T-helper 17 cell (primary cell): Measurements from ENCODE around the gene MYH14. TPM values are rescaled to one million over a fixed set of nuclear protein-coding genes. Genes with fewer than 3 reads are reported as not detected.
"Not testable (repeated sequence)": the region's sequence is repeated elsewhere in the genome, so short reads cannot be mapped to it uniquely, and the experiment has no call there.

Experiments
- ATAC-seq: fragments of 150-1000 bp; cut with Tn5 transposase; 2 replicates; pipeline ENCODE4 v1.10.0; 2021; ENCODE audit warnings: mild to moderate bottlenecking, moderate library complexity
- DNase-seq, 3 donors: peaks; one replicate each; pipeline versions ENCODE4 v3.0.0 to v3.0.0-alpha.2; 2020 to 2021
- H3K9me3 ChIP-seq: one replicate; pipeline ENCODE4 v1.7.0; 2013; ENCODE audit warnings: low read length, mild to moderate bottlenecking; ENCODE audit not compliant: control insufficient read depth, poor library complexity, severe bottlenecking
- H3K27ac Mint-ChIP-seq: one replicate; pipeline ENCODE4 v1.8.0; 2022; ENCODE audit warnings: mild to moderate bottlenecking, moderate library complexity, mixed read lengths
- H3K27me3 Mint-ChIP-seq: one replicate; pipeline ENCODE4 v1.8.0; 2022; ENCODE audit warnings: mixed read lengths
- H3K36me3 Mint-ChIP-seq: one replicate; pipeline ENCODE4 v1.8.0; 2022; ENCODE audit warnings: low read depth, mixed read lengths
- H3K4me1 Mint-ChIP-seq: one replicate; pipeline ENCODE4 v1.8.0; 2022; ENCODE audit warnings: mild to moderate bottlenecking, mixed read lengths
- H3K4me3 Mint-ChIP-seq: one replicate; pipeline ENCODE4 v1.8.0; 2022; ENCODE audit warnings: mild to moderate bottlenecking, moderate library complexity, mixed read lengths
- total RNA-seq, 4 donors: library from RNA in 2 of 4; stranded (reverse) in 2 of 4; gene quantifications; one replicate each; pipeline ENCODE4 v1.2.3 and lab custom pipeline; 2022 to 2026

The MYH14 gene
- total RNA-seq, 2 donors from 2014 or later, result not detected

DNA sequence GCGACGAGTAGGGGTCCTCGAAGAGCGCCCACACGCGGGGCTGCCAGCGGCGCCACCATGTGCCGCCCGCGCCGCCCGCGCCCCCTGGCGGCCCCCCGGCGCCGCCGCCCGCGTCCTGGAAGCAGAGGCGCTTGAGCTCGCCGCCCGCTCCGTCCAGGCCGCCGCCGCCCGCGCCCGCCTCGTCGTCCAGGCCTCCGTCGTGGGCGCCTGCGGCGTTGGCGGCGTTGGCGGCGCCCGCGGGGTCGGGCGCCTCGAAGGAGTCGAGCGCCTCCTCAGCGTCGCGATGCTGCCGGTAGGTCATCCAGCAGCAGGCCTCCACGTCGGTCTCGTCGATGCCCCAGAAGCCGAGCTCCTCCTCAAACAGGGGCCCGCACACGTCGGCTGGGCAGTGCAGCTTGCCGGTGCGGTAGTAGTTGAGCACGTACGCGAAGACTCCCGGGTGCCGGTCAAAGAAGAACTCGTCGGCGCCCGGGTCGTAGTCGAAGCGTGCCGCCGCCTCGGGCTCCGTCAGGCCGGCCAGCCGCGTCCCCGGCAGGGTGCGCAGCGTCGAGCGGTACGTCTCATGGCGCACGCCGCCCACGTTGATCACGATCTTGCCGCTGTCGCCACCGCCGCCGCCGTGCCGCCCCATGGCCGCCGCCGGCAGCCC is 124.9 kb downstream of the MYH14 start:
- H3K9me3 ChIP-seq, result no peaks in the 10 kb centered on the region
- peaks cover 37% of the 10 kb centered on the region for H3K4me1 Mint-ChIP-seq
- peaks cover 3% of the 10 kb centered on the region for H3K36me3 Mint-ChIP-seq
- no peak overlapping the region for H3K4me3 Mint-ChIP-seq
- DNase-seq (no peak), ATAC-seq (no peak)
- H3K27ac Mint-ChIP-seq, result no peak overlapping the region
- H3K27me3 Mint-ChIP-seq, result peaks cover 5% of the 10 kb centered on the region

DNA sequence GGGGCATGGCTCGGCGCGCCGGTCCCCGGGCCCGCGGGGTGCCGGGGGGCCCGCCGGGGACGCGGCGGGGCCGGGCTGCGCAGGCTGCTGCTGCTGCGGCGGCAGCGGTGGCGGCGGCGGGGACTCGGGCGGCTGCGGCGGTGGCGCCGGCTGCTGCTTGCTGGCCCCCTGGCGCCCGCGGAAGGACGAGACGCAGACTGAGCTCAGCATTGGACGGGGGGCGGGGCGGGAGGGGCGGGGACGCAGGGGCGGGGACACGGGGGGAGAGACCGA is 125.4 kb downstream of the MYH14 start:
- Mint-ChIP-seq H3K4me1 (peaks cover 42% of the 10 kb centered on the region), H3K36me3 (peaks cover 3% of the 10 kb centered on the region), H3K4me3 (peak overlapping the region; percentile 62), H3K27ac (no peak overlapping the region), H3K27me3 (peaks cover 5% of the 10 kb centered on the region)
- H3K9me3 ChIP-seq, result no peaks in the 10 kb centered on the region
- ATAC-seq (no peak), DNase-seq (no peak)

DNA sequence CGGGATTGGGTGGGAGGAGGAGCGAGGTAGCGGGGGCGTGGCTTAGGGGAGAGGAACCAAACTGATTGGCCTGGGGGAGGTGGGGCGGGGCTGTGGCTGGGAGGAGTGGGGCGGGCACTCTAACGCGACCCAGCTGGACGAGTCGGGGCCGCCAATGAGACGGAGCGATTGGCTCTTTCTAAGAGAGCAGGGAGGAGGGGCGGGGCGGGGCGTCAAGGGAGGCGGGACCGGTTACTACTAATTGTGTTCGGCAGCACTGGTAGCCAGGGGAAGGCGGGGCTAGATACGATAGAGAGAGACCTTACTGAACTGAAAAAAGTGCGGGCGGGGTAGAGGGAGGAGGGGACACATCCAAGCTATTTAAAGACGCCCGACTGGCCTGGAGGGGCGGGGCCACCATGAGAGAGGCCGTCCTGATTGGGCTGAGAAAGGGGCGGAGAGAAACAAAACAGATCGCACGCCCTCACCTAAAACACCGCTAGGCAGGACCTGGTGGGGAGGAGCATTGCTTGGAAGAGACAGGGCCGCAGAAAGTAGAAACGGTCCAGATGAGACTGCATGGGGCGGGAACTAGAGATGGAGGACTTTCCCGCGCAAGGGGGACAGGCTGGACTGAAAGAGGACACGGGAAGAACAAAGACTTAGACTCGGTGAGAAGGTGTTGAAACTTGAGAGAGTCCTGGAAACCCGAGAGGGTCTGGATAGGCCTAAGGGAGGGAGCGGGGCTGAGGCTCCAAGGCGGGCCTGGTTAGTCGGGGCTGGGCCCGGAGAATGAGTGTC is 125.9 kb downstream of the MYH14 start, which contains the start of gene KCNC3:
Gene KCNC3 (minus strand): TSS at position 232 of the 780 bp plus-strand sequence. CDS start 295 bp downstream, outside the sequence.
- Mint-ChIP-seq H3K4me3 (peak within 1 kb of the TSS; percentile 71), H3K36me3 (peaks cover 3% of the 10 kb centered on the region), H3K27me3 (peaks cover 5% of the 10 kb centered on the region), H3K4me1 (peaks cover 43% of the 10 kb centered on the region), H3K27ac (peak within 1 kb of the TSS; percentile 48)
- DNase-seq (peak; percentile 77 to 96 (median 87)), ATAC-seq (peak; percentile 71)
- no peaks in the 10 kb centered on the region for H3K9me3 ChIP-seq

DNA sequence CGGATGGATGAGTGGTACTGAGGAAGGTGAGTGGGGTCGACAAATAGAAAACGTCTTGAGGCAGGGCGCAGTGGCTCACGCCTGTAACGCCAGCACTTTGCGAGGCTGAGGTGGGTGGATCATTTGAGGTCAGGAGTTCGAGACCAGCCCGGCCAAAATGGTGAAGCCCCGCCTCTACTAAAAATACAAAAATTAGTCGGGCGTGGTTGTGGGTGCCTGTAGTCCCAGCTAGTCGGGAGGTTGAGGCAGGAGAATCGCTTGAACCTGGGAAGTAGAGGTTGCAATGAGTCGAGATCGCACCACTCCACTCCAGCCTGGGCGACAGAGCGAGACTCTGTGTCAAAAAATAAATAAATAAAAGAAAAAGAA is 126.5 kb downstream of the MYH14 start:
- Mint-ChIP-seq H3K4me1 (peaks cover 45% of the 10 kb centered on the region), H3K4me3 (peak overlapping the region; percentile 62)
- not testable (repeated sequence) for ATAC-seq, H3K27me3 Mint-ChIP-seq, H3K27ac Mint-ChIP-seq, DNase-seq, H3K36me3 Mint-ChIP-seq, H3K9me3 ChIP-seq

DNA sequence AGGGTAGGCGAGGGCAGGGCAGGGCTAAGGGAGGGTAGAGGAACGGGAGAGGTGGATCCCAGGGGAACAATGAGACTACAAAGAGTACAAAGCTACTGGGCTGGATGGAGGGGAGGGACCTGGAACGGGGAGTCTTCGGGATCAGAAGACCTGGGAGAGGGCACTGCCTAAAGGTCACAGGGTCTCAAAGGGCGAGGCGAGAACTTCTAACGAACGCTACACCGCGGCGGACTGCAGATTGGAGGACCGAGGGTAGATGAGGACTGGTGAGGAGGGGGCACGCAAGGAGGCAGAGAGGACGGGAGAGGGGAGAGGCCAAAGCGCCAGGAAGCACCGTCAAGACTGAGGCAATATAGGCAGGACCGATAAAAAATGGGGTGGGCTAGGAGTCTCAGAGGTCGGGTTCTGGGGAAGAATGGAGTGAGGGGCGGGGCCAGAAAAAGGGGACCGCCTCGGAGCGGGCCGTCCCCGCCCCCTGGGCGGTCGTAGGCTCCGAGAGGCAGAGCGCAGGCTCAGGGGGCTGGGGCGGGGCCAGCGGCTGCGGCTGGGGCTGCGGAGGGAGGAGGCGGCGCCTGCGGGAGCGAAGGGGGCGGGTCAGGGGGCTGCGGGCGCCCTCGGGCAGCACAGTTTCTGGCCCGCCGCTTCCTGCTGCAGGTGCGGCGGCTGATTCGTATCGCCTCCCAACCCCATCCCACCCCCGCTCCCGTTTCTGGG is 127.1 kb downstream of the MYH14 start:
- H3K9me3 ChIP-seq, result no peaks in the 10 kb centered on the region
- H3K27me3 Mint-ChIP-seq, result peaks cover 7% of the 10 kb centered on the region
- H3K4me1 Mint-ChIP-seq, result peaks cover 46% of the 10 kb centered on the region
- ATAC-seq, result peak; percentile 47
- peak; percentile 69 to 85 (median 78) for DNase-seq
- peak overlapping the region; percentile 71 for H3K4me3 Mint-ChIP-seq
- H3K27ac Mint-ChIP-seq, result peak overlapping the region; percentile 48
- peaks cover 5% of the 10 kb centered on the region for H3K36me3 Mint-ChIP-seq

DNA sequence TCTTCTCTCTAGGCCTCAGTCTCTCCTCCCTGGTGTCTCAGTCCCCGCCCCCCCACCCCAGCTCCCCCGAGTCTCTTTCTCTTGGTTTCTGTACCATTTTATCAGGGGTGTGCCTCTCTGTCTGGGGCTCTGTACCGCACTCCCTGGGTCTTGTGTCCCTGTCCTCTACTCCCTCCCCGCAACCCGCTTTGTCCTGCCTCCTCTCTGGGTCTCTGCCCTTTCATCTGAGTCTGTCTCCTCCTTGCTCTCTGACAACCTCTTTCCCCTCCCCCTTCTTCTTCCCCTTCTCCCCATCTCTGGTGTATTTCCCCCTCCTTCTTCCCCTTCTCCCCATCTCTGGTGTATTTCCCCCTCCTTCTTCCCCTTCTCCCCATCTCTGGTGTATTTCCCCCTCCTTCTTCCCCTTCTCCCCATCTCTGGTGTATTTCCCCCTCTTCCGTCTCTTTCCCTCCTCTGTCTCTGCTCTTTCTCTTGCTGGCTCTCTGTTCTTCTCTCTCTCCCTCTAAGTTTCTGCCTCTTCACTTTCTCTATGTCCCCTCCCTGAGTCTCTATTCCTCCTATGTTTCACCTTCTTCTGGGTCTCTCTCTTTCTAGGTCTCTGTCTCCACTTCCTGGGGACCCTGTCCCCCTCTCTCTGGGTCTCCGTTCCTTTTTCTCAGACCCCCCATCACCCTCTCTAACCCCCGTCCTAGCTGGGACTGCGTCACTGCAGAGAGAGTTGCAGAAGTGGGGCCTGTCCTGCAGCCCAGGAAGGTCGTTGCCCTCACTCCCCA is 128.0 kb downstream of the MYH14 start:
- H3K36me3 Mint-ChIP-seq, result peaks cover 5% of the 10 kb centered on the region
- DNase-seq, result no peak

DNA sequence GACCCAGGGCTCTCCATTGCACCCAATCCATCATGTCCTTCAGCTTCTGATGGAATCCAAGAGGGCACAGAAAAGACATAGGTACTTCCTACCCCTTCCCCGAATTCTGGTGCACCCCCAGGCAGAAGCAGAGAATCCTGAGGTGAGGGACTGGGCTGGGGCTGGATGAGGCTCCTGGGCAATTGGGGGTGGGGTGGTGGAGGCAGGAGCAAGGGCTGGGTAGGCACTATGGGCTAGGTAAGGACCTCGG is 128.5 kb downstream of the MYH14 start:
- Mint-ChIP-seq H3K27me3 (peaks cover 11% of the 10 kb centered on the region), H3K4me3 (no peak overlapping the region), H3K36me3 (peaks cover 5% of the 10 kb centered on the region), H3K27ac (peak overlapping the region; percentile 14), H3K4me1 (peaks cover 41% of the 10 kb centered on the region)
- DNase-seq, result no peak
- ATAC-seq, result no peak
- no peaks in the 10 kb centered on the region for H3K9me3 ChIP-seq

More for the DNA sequence above, 128.0 kb downstream of the MYH14 start:
- Mint-ChIP-seq H3K27ac (peak overlapping the region; percentile 14), H3K4me3 (peak overlapping the region; percentile 69), H3K27me3 (peaks cover 11% of the 10 kb centered on the region), H3K4me1 (peaks cover 46% of the 10 kb centered on the region)
- no peaks in the 10 kb centered on the region for H3K9me3 ChIP-seq
- ATAC-seq, result no peak

DNA sequence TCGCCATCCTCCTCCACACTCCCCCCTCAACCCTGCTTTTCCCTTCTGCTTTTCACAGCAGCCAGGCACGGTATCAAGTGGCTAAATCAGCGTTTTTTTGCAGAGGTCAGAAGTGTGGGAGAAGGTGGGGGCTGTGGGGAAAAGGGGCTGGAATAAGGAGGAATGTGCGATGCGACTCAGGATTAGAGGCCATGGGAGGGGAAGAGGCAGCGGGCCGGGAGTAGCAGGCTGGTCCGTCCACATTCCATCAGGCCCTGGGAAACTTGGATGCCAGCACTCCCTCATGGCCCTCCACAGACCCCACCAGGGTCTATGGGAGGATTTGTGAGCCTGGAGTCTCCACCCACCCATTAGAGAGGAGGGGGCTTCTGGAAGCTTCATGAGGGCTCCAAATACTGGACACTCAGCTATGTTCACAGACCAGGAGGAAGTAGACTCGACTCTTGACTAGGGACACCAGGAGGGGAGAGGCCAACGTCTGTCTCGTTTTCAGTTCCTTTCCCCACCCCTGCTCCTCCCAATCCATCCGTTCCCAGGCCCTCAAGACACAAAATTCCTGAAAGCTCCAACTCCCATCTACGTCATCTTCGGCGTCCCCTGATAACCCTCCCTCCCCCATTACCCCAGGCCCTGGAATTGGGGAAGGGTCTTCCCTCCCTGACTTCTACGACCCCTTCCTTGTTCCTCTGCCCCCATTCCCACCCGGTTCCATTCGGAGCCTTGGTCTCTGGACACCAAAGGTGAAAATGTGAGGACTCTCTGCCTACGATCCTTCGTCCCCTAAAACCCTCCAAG is 129.0 kb downstream of the MYH14 start:
- peak overlapping the region; percentile 14 for H3K27ac Mint-ChIP-seq
- no peak for DNase-seq
- no peaks in the 10 kb centered on the region for H3K9me3 ChIP-seq
- peaks cover 16% of the 10 kb centered on the region for H3K27me3 Mint-ChIP-seq
- peak overlapping the region; percentile 66 for H3K4me3 Mint-ChIP-seq
- H3K36me3 Mint-ChIP-seq, result peaks cover 8% of the 10 kb centered on the region
- no peak for ATAC-seq
- H3K4me1 Mint-ChIP-seq, result peaks cover 39% of the 10 kb centered on the region

DNA sequence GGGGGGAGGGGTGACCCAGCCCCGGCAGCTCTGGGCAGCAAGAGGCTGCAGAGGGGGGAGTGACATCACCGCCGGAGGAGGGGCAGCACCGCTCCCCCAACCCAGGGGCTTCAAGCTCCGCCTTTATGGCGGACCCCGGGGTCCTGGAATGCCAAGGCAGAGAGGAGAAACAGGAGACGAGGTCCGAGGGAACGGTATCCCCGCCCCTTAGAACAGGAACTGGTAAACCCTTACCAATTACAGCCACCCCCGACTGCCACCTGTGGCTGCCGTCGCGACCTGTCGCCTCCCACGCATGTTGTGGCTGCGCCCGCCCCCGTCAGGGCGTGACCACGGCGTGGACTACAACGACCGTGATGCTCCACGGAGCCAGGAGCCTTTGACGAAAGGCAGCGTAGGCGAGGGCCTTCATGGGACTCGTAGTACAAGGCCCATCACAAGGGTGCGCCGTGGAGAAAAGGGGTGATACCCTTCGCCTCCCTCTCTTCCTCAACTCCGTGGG is 129.9 kb downstream of the MYH14 start:
- DNase-seq (peak; percentile 78 to 86 (median 78)), ATAC-seq (peak; percentile 74)
- Mint-ChIP-seq H3K4me3 (peak overlapping the region; percentile 88), H3K27me3 (peaks cover 17% of the 10 kb centered on the region), H3K27ac (peak overlapping the region; percentile 83), H3K36me3 (peaks cover 8% of the 10 kb centered on the region), H3K4me1 (peaks cover 34% of the 10 kb centered on the region)
- no peaks in the 10 kb centered on the region for H3K9me3 ChIP-seq

DNA sequence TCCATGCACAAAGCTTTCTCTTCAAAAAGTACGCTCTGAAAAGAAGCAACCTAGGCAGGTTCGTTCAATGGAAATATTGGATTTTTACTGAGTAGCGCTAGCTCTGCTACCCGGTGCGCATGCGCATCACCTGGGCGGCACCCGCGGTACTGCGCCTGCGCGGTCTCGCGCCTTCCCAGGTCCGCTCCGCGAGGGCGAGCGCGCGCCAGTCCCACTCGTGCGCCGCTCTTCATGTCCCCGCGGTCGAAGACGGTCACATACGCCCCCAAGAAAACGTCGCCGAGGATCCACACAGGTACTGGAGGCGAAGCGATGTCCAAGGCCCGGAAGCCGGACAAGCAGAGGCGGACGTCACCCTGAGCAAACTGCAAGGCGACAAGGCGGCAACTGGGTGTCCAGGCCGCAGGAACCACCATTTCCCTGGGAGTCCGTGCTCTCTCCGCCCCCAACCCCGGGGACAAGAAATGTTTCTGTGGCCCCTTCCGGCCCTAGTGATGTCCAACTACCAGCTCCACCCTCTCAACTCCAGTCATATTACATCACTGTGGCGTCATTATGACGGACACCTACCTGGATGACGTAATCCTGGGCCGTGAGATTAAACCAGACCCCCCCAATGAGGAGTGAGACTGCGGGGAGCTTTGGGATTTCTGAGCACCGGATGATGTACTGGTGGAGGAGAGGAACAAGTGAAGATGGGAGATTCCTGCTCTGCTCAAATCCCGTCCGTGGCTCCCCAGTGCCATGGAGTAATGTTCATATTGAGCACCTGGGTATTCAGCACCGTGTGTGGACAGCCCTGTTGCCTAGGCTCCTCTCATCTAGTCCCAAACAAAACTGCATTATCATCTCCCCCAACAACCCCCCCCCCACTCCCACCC is 130.6 kb downstream of the MYH14 start:
- H3K4me3 Mint-ChIP-seq, result peak overlapping the region; percentile 88
- H3K9me3 ChIP-seq, result no peaks in the 10 kb centered on the region
- ATAC-seq (peak; percentile 14), DNase-seq (peak; percentile 74 to 83 (median 77))
- H3K27me3 Mint-ChIP-seq, result peaks cover 17% of the 10 kb centered on the region
- H3K27ac Mint-ChIP-seq, result peak overlapping the region; percentile 83
- peaks cover 34% of the 10 kb centered on the region for H3K4me1 Mint-ChIP-seq
- H3K36me3 Mint-ChIP-seq, result peaks cover 8% of the 10 kb centered on the region

DNA sequence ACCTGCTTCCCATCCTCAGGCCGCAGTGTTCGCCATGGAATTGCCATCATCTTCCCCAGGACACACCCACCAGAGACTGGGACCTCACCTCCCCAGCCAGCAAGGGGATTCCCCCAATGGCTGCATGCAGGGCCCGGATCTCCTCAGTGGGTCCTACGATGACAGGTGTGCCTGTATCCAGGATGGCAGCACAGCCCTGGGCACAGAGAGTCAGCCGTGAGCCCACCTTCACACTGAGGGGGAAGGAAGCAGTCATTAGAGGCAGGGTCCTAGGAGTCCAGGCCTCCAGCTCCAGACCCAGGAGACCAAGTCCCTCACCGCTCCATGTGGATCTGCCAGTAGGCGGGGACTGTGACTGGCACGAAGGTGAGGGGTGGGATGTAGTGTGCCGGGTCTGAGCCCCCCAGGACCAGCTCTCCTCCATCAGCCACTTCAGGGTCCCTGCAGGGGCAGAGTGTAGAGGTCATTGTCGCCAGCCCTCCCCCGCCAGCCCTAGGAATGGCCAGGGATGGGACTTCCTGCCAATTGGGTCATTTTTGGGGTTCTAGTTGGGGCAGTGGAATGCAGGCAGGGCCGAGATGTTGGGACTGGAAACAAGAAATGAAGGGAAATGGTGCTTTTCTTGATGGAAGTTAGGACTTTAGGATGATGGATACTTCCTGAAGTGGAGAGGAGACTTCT is 131.5 kb downstream of the MYH14 start:
- Mint-ChIP-seq H3K4me1 (peaks cover 29% of the 10 kb centered on the region), H3K4me3 (peak overlapping the region; percentile 22), H3K36me3 (peaks cover 8% of the 10 kb centered on the region), H3K27me3 (peaks cover 17% of the 10 kb centered on the region), H3K27ac (peak overlapping the region; percentile 83)
- ATAC-seq, result no peak
- no peak for DNase-seq
- no peaks in the 10 kb centered on the region for H3K9me3 ChIP-seq
